ENCODE data around the gene CNPY1. TPM values are rescaled to one million over a fixed set of nuclear protein-coding genes. Genes with fewer than 3 reads are reported as not detected.

Gene CNPY1
- total RNA-seq, 1 donor from 2014 or later = not detected

DNA sequence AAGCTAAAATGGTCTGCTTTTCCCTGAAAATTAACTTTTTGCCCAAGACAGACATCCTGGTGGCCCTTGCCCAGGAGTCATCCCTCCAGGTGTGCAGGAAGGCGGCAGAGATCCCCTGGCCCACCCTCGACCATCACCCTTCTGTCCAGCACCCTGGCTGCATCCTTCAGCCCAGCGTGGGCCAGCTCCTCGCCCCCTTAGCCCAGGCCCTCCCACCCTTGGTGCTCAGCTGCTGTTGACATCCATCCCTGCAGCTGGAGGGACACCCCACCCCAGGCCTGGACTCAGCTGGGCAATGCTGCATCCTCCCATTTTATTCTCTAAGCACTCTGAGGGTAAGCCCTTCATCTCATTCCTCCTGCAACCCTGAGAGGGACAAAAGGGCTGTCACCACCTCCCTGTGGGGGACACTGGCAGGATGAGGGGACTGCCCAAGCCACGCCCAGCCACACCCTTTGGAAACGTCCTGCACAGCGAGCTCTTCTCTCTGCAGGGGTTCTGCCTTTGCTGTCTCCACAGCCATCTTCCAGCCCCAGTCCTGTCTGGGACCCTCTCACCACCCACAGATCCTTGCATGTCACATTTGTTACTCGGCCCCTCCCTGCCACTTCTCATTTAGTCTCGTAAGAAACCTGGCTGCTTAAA lies 57.8 kb downstream of the CNPY1 start:
- no peak for DNase-seq
- H3K4me1 ChIP-seq = peaks cover 32% of the 10 kb centered on the region
- intact Hi-C loops (cut with micrococcal nuclease) = no loop called here
- H3K4me3 ChIP-seq = no peak overlapping the region
- no peaks in the 10 kb centered on the region for H3K9me3 ChIP-seq (replicated peaks)
- no peak overlapping the region for H3K27ac ChIP-seq (replicated peaks)
- no peaks in the 10 kb centered on the region for H3K36me3 ChIP-seq
- H3K27me3 ChIP-seq (ENCODE audit: low read depth) = peaks cover 96% of the 10 kb centered on the region
- TF ChIP-seq CTCF (IDR thresholded peaks at IDR 0.05; ENCODE audit: borderline replicate concordance) = no peak

- no peak overlapping the region for H3K27ac ChIP-seq (replicated peaks)
- no peaks in the 10 kb centered on the region for H3K9me3 ChIP-seq (replicated peaks)
- DNase-seq = no peak
- H3K4me1 ChIP-seq = peaks cover 32% of the 10 kb centered on the region
- H3K4me3 ChIP-seq = no peak overlapping the region
- intact Hi-C loops (cut with micrococcal nuclease) = no loop called here
- no peaks in the 10 kb centered on the region for H3K36me3 ChIP-seq
- no peak for TF ChIP-seq CTCF (IDR thresholded peaks at IDR 0.05; ENCODE audit: borderline replicate concordance)
- peaks cover 96% of the 10 kb centered on the region for H3K27me3 ChIP-seq (ENCODE audit: low read depth)
Observed at GRCh38 chr7:155487509-155488482, 58.6 kb downstream of the CNPY1 start.

DNA sequence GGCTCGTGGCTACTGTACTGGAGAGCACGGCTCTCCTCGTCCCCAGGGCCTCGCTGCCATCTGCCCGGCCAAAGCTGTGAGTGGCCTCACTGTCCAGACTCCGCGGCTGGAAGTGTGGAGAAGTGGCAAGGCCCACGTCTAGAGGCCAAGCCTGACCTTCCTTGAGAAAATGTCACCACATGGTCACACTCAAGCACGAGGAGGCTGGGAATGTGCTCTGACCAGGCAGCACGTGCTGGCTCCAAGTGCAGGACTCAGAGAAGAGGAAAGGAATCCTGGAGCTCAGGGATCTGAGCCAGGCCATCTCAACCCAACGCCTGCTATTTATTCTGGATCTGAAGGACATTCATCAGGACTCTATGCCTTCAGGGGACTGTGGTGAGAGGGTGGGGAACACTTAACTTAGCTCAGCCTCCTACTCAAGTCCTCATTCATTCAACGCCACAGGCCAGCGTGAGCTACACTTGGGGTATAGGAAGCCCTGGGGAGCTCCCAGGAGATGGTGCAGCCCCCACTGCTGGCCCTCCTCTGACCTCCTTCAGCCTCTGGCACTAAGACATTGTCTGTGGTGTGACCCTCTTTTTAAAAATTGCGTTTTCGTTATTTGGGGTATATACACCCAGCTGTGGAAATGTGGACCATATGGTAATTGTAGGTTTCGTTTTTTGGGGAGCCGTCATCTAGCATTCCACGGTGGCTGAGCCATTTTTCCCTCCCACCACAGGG lies 59.4 kb downstream of the CNPY1 start:
- peaks cover 96% of the 10 kb centered on the region for H3K27me3 ChIP-seq (ENCODE audit: low read depth)
- intact Hi-C loops (cut with micrococcal nuclease) = no loop called here

GRCh38 chr7:155484483-155485399 lies 61.6 kb downstream of the CNPY1 start:
- no peak for TF ChIP-seq CTCF (IDR thresholded peaks at IDR 0.05; ENCODE audit: borderline replicate concordance)
- Histone ChIP-seq H3K4me3 (no peak overlapping the region), H3K27ac (replicated peaks) (no peak overlapping the region), H3K4me1 (peaks cover 9% of the 10 kb centered on the region), H3K9me3 (replicated peaks) (no peaks in the 10 kb centered on the region), H3K27me3 (ENCODE audit: low read depth) (peaks cover 96% of the 10 kb centered on the region), H3K36me3 (no peaks in the 10 kb centered on the region)
- no peak for DNase-seq
- intact Hi-C loops (cut with micrococcal nuclease) = no loop called here

More for the DNA sequence above, 59.4 kb downstream of the CNPY1 start:
- no peaks in the 10 kb centered on the region for H3K9me3 ChIP-seq (replicated peaks)
- TF ChIP-seq CTCF (IDR thresholded peaks at IDR 0.05; ENCODE audit: borderline replicate concordance) = no peak
- H3K27ac ChIP-seq (replicated peaks) = no peak overlapping the region
- no peak for DNase-seq
- H3K4me1 ChIP-seq = peaks cover 31% of the 10 kb centered on the region
- H3K36me3 ChIP-seq = no peaks in the 10 kb centered on the region
- no peak overlapping the region for H3K4me3 ChIP-seq

All from left ventricle myocardium inferior (tissue), 1 donor.